Adipocyte (in vitro differentiated cells): ENCODE measurements around the gene CTSE.
A peak's percentile ranks its signal among the peaks of the same experiment; 100 is the strongest.
"Not testable (repeated sequence)": the region's sequence is repeated elsewhere in the genome, so short reads cannot be mapped to it uniquely, and the experiment has no call there.

Source experiments
- DNase-seq: peaks from one replicate; pipeline ENCODE4 v3.0.0-alpha.2; 2015; ENCODE audit warnings: low read depth
- H3K27me3 ChIP-seq: replicated peaks from 2 replicates; pipeline ENCODE4 v1.7.0; 2013; ENCODE audit warnings: mild to moderate bottlenecking, low read length, moderate library complexity; ENCODE audit not compliant: control insufficient read depth, insufficient read depth
- H3K36me3 ChIP-seq: 2 replicates; pipeline ENCODE4 v1.7.0; 2013; ENCODE audit warnings: low read length, mild to moderate bottlenecking, moderate library complexity; ENCODE audit not compliant: control insufficient read depth, insufficient read depth, severe bottlenecking
- H3K4me1 ChIP-seq: 2 replicates; pipeline ENCODE4 v1.7.0; 2013; ENCODE audit warnings: mild to moderate bottlenecking, low read length, moderate library complexity; ENCODE audit not compliant: control insufficient read depth, insufficient read depth
- H3K4me3 ChIP-seq: 2 replicates; pipeline ENCODE4 v1.7.0; 2013; ENCODE audit warnings: mild to moderate bottlenecking, low read length, moderate library complexity
- H3K9ac ChIP-seq: 2 replicates; pipeline ENCODE4 v1.7.0; 2013; ENCODE audit warnings: mild to moderate bottlenecking, low read length, moderate library complexity
- H3K9me3 ChIP-seq: 2 replicates; pipeline ENCODE4 v1.7.0; 2013; ENCODE audit warnings: mild to moderate bottlenecking, low read length, moderate library complexity; ENCODE audit not compliant: control insufficient read depth

CTSE gene

DNA sequence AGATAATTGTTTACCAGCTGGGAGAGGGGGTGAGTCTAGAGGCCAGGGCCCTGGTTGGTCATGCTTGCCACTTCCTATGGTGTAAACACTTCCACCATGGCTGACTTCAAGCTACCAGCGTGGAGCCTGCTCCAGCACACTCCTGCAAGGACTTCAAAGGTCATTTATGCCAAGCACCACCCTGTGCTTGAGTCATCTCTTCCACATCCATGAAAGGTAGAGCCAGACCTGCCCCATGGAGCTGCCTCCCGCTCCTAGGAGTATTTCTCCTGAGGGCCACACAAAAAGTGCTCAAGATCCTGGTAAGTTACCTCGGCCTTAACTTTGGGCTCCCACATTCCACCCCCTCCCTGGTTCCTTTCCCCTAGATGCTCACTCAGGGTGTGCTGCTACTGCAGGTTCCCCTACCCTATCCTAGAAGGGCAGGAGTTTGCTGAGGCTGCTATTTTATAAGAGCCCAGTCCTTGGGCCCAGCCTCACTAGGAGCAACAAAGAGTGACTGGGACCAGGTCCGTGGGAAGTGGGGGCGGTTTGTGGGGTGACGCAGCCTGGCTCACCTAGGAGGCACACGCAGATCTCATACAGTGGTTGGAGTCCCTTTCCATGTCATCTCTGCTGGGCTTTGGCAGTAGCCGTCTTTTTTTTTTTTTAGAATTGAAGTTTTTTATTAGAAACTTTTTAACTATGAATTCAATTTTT, 22.9 kb downstream of the CTSE start:
- H3K9me3 ChIP-seq = no peaks in the 10 kb centered on the region
- no peaks in the 10 kb centered on the region for H3K27me3 ChIP-seq
- DNase-seq = peak; percentile 33
- H3K4me1 ChIP-seq = peaks cover 49% of the 10 kb centered on the region
- H3K36me3 ChIP-seq = no peaks in the 10 kb centered on the region
- H3K9ac ChIP-seq = peak overlapping the region; percentile 25
- H3K4me3 ChIP-seq = peak overlapping the region; percentile 42

DNA sequence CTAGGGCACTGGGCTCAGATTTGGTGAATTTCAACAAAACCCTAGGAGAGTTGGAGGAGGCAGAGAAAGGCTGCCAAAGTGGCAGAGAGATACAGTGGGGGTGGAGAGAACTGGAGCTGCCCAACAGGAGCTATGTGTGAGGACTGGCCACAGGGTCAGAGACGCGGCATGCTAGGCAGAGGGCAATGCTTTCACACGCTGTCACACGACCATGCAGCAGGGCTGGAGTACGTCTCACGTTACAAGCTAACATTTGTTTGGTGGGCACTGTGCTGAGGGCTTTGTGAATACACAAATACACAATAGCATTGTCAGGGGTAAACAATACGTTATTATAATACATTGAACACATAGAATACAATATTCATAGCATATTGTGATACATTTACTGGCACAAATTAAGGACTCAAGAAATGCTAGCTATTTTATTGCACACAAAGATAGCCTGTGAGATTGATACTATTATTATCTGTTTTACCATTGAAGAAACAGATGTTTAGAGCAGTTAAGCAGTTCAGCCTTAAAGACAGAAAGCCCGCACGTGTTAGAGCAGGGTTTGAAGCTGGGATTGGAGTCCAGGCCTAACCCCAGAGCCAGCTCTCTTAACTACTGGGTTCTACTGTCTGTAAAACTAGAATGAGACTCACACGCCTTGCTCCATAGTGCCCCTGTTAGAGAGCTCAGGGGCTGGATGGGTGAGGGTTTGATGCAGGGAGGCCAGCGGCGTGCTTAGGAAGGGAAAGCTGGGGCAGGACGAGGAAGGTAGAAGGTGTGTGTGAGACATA, 25.0 kb downstream of the CTSE start:
- no peaks in the 10 kb centered on the region for H3K27me3 ChIP-seq
- H3K4me1 ChIP-seq = peaks cover 44% of the 10 kb centered on the region
- H3K9me3 ChIP-seq = no peaks in the 10 kb centered on the region

DNA sequence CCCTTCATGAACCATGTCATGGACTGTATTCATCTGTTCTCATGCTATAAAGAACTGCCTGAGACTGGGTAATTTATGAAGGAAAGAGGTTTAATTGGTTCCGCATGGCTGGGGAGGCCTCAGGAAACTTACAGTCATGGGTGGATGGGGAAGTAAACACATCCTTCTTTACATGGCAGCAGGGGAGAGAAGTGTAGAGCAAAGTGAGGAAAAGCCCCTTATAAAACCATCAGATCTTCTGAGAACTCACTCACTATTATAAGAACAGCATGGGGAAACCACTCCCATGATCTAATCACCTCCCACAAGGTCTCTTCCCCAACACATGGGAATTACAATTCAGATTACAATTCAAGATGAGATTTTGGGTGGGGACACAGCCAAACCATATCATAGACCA, 27.1 kb downstream of the CTSE start:
- H3K4me1 ChIP-seq = peaks cover 25% of the 10 kb centered on the region
- not testable (repeated sequence) for DNase-seq, H3K27me3 ChIP-seq, H3K9ac ChIP-seq, H3K9me3 ChIP-seq, H3K4me3 ChIP-seq
- H3K36me3 ChIP-seq = peaks cover 17% of the 10 kb centered on the region

More for the DNA sequence above, 25.0 kb downstream of the CTSE start:
- peaks cover 2% of the 10 kb centered on the region for H3K36me3 ChIP-seq
- no peak overlapping the region for H3K4me3 ChIP-seq
- no peak for DNase-seq
- H3K9ac ChIP-seq = no peak overlapping the region

DNA sequence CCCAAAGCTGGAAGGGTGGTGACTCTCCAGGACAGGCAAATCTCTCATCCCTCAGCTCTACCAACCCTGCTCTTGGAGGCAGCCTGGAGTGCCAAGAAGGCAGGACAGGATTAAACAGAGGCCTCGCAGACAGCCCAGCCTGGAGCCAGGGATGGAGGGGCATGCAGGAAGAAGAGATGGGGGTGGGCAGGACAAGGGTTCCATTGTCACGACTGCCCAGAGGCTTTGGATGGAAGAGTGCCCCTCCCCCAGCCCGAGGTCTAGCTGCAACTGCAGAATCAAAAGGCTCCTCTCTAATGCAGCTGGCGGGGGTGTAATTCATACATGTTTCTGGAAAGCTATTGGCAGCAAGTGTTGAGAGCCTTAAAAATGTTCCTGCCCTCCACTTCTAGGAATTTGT, 29.3 kb downstream of the CTSE start:
- Histone ChIP-seq H3K4me1 (peaks cover 14% of the 10 kb centered on the region), H3K9ac (no peak overlapping the region), H3K9me3 (no peaks in the 10 kb centered on the region), H3K4me3 (no peak overlapping the region), H3K36me3 (peaks cover 19% of the 10 kb centered on the region), H3K27me3 (no peaks in the 10 kb centered on the region)
- no peak for DNase-seq

DNA sequence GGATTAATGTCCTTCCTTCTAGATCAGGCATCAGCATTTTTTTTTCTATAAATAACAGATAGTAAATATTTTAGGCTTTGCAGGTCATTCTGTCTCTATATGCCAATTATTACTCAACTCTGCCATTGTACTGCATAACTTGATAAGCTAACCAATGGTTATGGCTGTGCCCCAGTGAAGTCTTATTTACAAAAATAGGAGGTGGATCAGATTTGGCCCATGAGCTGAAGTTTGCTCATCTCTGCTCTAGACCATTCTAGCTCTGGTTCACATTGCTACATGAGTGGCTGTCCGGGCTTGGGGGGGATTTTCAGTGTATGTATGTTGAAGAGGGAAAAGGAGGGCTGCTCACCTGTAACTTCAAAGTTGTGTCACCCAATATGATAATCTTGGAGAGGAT, 30.6 kb downstream of the CTSE start:
- peaks cover 5% of the 10 kb centered on the region for H3K4me1 ChIP-seq
- DNase-seq = no peak

DNA sequence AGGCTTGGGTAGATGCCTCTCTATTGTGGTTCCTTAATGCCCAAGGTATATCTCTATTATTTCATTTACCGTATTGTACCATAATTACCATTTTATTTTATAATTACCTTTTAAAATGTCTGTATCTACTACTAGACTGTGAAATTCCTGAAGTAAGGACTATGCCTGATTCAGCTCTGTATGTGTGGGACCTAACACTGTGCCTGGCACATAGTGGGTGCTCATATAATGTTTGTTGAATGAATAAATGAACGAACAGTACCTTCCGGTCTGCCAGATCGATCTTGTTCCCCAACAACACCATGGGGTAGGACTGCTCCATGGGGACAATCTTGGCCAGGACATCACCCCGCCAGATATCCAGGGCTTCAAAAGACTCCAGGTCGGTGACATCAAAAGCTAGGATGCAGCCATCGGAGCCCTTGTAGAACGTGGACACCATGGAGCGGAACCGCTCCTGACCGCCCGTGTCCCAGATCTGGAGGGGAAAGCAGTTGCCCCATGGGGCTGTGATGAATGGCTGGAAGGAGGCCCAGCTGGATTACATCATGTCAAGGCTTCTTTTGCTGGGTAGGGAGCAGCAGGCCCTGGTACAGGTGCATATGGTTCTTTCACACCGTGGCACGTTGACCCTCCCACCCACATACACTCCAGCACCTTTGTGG, 31.3 kb downstream of the CTSE start:
- no peak for DNase-seq
- Histone ChIP-seq H3K9me3 (no peaks in the 10 kb centered on the region), H3K9ac (no peak overlapping the region), H3K27me3 (no peaks in the 10 kb centered on the region), H3K36me3 (peaks cover 19% of the 10 kb centered on the region), H3K4me3 (no peak overlapping the region), H3K4me1 (no peaks in the 10 kb centered on the region)

More for the DNA sequence above, 30.6 kb downstream of the CTSE start:
- Histone ChIP-seq H3K27me3 (no peaks in the 10 kb centered on the region), H3K9me3 (no peaks in the 10 kb centered on the region), H3K9ac (no peak overlapping the region), H3K36me3 (peaks cover 19% of the 10 kb centered on the region), H3K4me3 (no peak overlapping the region)

DNA sequence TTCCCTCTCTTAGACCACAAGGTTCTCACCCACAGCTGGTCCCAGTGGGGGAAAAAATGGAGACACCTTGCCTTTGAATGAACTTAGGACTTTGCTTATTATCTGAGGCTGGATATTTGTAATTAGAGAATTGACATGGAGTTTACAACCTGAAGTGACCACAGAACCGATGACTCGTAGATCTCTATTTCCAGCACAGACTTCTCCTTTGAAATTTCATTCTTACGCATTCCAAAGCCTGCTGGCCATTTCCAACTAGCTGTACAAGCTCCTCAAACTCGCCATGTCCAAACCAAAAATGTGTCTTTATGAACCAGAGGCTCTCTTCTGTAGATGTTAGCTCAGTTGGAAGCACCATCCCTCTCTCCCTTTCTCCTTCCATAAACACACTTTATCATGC, 32.5 kb downstream of the CTSE start:
- H3K9me3 ChIP-seq = no peaks in the 10 kb centered on the region
- H3K4me1 ChIP-seq = peaks cover 4% of the 10 kb centered on the region
- H3K4me3 ChIP-seq = no peak overlapping the region
- DNase-seq = peak; percentile 30
- H3K36me3 ChIP-seq = peaks cover 19% of the 10 kb centered on the region
- H3K9ac ChIP-seq = no peak overlapping the region
- H3K27me3 ChIP-seq = no peaks in the 10 kb centered on the region

DNA sequence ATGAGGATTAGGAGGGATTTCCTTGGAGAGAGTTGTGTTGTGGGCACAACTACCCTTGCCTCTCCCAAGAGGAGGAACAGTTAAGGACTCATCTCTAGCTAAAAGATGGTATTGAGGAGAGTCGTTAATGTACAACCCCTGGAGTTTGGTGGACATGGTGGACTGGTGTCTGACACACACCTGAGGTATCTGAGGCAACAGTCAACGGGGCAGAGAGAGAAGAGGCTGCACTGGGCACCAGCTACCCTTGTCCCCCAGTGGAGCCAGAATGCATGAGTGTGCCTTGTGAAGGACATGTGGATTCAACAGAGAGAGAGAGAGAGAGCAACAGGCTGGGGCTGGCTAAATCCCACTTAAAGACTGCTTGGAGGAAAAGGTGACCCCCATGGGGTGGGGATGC, 33.5 kb downstream of the CTSE start:
- H3K27me3 ChIP-seq = no peaks in the 10 kb centered on the region
- no peaks in the 10 kb centered on the region for H3K9me3 ChIP-seq
- no peak overlapping the region for H3K9ac ChIP-seq
- no peak overlapping the region for H3K4me3 ChIP-seq
- DNase-seq = no peak
- H3K4me1 ChIP-seq = peaks cover 4% of the 10 kb centered on the region
- H3K36me3 ChIP-seq = peaks cover 19% of the 10 kb centered on the region

DNA sequence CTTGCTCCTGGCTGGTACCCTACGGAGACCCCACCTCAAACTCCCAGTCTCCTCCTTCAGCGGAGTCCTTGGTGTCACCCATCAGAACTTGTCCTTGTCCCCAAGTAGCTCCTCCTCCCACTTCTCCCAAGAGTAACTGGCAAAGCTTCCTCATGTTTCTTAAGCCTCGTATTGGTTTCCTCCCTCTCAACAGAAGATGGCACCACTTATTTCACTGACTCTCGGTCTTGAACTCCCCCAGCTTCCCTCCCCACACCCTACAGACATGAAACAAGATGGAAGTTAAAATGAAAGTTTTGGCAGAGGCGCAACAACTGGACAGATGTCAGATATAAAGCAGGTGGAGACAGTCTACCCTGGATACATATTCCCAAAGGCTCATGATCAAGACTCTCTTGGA, 33.9 kb downstream of the CTSE start:
- peaks cover 4% of the 10 kb centered on the region for H3K4me1 ChIP-seq
- H3K4me3 ChIP-seq = no peak overlapping the region
- H3K36me3 ChIP-seq = peaks cover 19% of the 10 kb centered on the region
- no peaks in the 10 kb centered on the region for H3K27me3 ChIP-seq
- H3K9me3 ChIP-seq = no peaks in the 10 kb centered on the region
- H3K9ac ChIP-seq = no peak overlapping the region
- DNase-seq = no peak

DNA sequence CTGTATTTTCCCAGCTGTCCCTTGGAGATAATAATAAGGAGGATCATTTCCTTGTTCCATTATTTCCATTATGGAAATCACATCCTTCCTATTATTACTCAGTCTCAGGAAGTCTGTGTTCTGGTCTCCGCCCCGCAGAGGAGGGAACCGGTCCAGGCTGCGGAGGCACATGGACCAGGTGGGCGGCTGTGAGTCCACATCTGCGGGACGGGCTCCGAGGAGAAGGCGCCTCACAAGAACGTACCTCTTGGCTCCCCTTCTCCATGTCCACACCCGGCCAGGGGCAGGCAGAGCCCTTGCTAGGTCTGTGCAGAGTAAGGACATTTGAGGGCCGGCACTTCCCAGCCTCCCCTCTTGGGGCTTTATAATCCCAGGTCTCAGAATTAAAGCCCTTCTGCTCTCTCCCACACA, 35.1 kb downstream of the CTSE start:
- Histone ChIP-seq H3K4me3 (no peak overlapping the region), H3K27me3 (no peaks in the 10 kb centered on the region), H3K9me3 (no peaks in the 10 kb centered on the region), H3K9ac (no peak overlapping the region), H3K36me3 (peaks cover 17% of the 10 kb centered on the region), H3K4me1 (peaks cover 4% of the 10 kb centered on the region)
- no peak for DNase-seq

DNA sequence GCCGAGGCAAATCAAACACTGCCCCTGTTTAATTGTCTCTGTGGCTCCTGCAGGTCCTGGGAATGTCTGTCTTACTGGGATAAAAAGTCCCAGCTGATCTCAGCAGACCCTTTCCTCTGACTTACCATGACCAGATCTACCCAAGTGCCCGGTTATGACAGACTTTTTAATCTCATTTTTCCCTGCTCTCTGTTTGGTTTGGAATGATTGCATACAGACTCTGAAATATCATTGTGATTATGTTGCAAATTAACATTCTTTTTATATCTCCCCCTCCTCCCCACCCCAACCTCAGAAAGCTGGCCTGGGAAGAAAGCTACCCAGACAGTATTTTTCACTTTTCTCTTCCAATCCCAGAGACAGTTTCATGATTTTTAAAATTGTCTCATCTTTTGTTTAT, 36.8 kb downstream of the CTSE start:
- peak; percentile 38 for DNase-seq
- peaks cover 4% of the 10 kb centered on the region for H3K4me1 ChIP-seq
- H3K27me3 ChIP-seq = no peaks in the 10 kb centered on the region
- H3K9ac ChIP-seq = no peak overlapping the region
- peaks cover 4% of the 10 kb centered on the region for H3K36me3 ChIP-seq
- H3K9me3 ChIP-seq = no peaks in the 10 kb centered on the region
- H3K4me3 ChIP-seq = no peak overlapping the region
